CD14-positive monocyte (primary cell): ENCODE measurements around the gene DCP2. TPM values are rescaled to one million over a fixed set of nuclear protein-coding genes. Genes with fewer than 3 reads are reported as not detected.
"Not testable (repeated sequence)": the region's sequence is repeated elsewhere in the genome, so short reads cannot be mapped to it uniquely, and the experiment has no call there.

Source experiments
- DNase-seq, 3 donors: peaks; one replicate each; pipeline ENCODE4 v3.0.0-alpha.2; 2011 to 2022
- H2AFZ ChIP-seq: 2 replicates; pipeline ENCODE4 v1.6.0; 2012; ENCODE audit warnings: mild to moderate bottlenecking, low read depth, low read length, inconsistent platforms; ENCODE audit not compliant: insufficient read depth, poor library complexity, severe bottlenecking
- H3K27ac ChIP-seq, 2 donors: 1 replicate in 1 of 2; 2 replicates in 1 of 2; pipeline ENCODE4 v1.5.1; 2012 to 2013; ENCODE audit warnings: low read length in 2 of 2, control low read depth in 1 of 2, inconsistent platforms in 1 of 2, low read depth in 1 of 2, mild to moderate bottlenecking in 1 of 2
- H3K27me3 ChIP-seq, 2 donors: one replicate each; pipeline versions ENCODE4 v1.6.0 to v1.6.1; 2011 to 2013; ENCODE audit warnings: low read length in 2 of 2; ENCODE audit not compliant: control insufficient read depth in 2 of 2, insufficient read depth in 2 of 2
- H3K36me3 ChIP-seq, 2 donors: replicated peaks in 1 of 2; 1 replicate in 1 of 2; 2 replicates in 1 of 2; pipeline versions ENCODE4 v1.5.1 to v1.6.1; 2012 to 2013; ENCODE audit warnings: low read length in 2 of 2, control low read depth in 1 of 2, inconsistent platforms in 1 of 2, mild to moderate bottlenecking in 1 of 2; ENCODE audit not compliant: insufficient read depth in 2 of 2, control insufficient read depth in 1 of 2
- H3K4me1 ChIP-seq, 2 donors: 1 replicate in 1 of 2; 2 replicates in 1 of 2; pipeline versions ENCODE4 v1.5.1 to v1.6.1; 2012 to 2013; ENCODE audit warnings: low read length in 2 of 2, control low read depth in 1 of 2, inconsistent platforms in 1 of 2, mild to moderate bottlenecking in 1 of 2, moderate library complexity in 1 of 2; ENCODE audit not compliant: insufficient read depth in 2 of 2, control insufficient read depth in 1 of 2
- H3K4me2 ChIP-seq: replicated peaks from 2 replicates; pipeline ENCODE3; 2012; ENCODE audit warnings: low read length, moderate library complexity, mild to moderate bottlenecking; ENCODE audit not compliant: poor library complexity, severe bottlenecking; ENCODE audit errors: extremely low read depth
- H3K4me3 ChIP-seq, 3 experiments: fragments of 200-600 bp in 1 of 3; sonication (generic) in 1 of 3; replicated peaks in 1 of 3; 1 replicate in 2 of 3; 2 replicates in 1 of 3; pipeline ENCODE4 v1.5.1; 2011 to 2013; ENCODE audit warnings: low read length in 3 of 3, mild to moderate bottlenecking in 3 of 3, control low read depth in 2 of 3, low read depth in 2 of 3, inconsistent platforms in 1 of 3, moderate library complexity in 1 of 3
- H3K79me2 ChIP-seq: 2 replicates; pipeline ENCODE4 v1.6.0; 2012; ENCODE audit warnings: mild to moderate bottlenecking, control low read depth, inconsistent platforms, low read length, moderate library complexity; ENCODE audit not compliant: insufficient read depth
- H3K9ac ChIP-seq: 2 replicates; pipeline ENCODE4 v1.6.0; 2017; ENCODE audit warnings: low read length, mild to moderate bottlenecking; ENCODE audit not compliant: insufficient read depth, poor library complexity, severe bottlenecking
- H3K9me3 ChIP-seq, 2 donors: replicated peaks in 1 of 2; 1 replicate in 1 of 2; 2 replicates in 1 of 2; pipeline versions ENCODE4 v1.5.1 to v1.6.1; 2012 to 2013; ENCODE audit warnings: low read length in 2 of 2, control low read depth in 1 of 2; ENCODE audit not compliant: control insufficient read depth in 1 of 2, insufficient read depth in 1 of 2
- H4K20me1 ChIP-seq: 2 replicates; pipeline ENCODE4 v1.6.0; 2012; ENCODE audit warnings: mild to moderate bottlenecking, low read length, control low read depth, moderate library complexity; ENCODE audit not compliant: insufficient read depth
- H3K27ac Mint-ChIP-seq, 7 donors: one replicate each; pipeline ENCODE4 v1.8.0; 2020; ENCODE audit warnings: mild to moderate bottlenecking in 7 of 7, mixed read lengths in 7 of 7, moderate library complexity in 6 of 7, inconsistent platforms in 2 of 7
- H3K27me3 Mint-ChIP-seq, 3 donors: one replicate each; pipeline ENCODE4 v1.8.0; 2021 to 2022; ENCODE audit warnings: low read depth in 3 of 3, mild to moderate bottlenecking in 3 of 3, mixed read lengths in 3 of 3, moderate library complexity in 3 of 3, inconsistent platforms in 1 of 3
- H3K36me3 Mint-ChIP-seq, 2 donors: one replicate each; pipeline ENCODE4 v1.8.0; 2020; ENCODE audit warnings: mixed read lengths in 2 of 2, inconsistent platforms in 1 of 2, mild to moderate bottlenecking in 1 of 2
- H3K4me1 Mint-ChIP-seq: one replicate; pipeline ENCODE4 v1.8.0; 2020; ENCODE audit warnings: mild to moderate bottlenecking, mixed read lengths
- H3K4me3 Mint-ChIP-seq, 2 donors: one replicate each; pipeline ENCODE4 v1.8.0; 2020; ENCODE audit warnings: mild to moderate bottlenecking in 2 of 2, mixed read lengths in 2 of 2, moderate library complexity in 1 of 2
- H3K9me3 Mint-ChIP-seq, 7 donors: one replicate each; pipeline ENCODE4 v1.8.0; 2020 to 2022; ENCODE audit warnings: mixed read lengths in 7 of 7, mild to moderate bottlenecking in 6 of 7, moderate library complexity in 6 of 7, inconsistent platforms in 2 of 7
- CTCF ChIP-seq: fragments of 200-600 bp; IDR thresholded peaks from one replicate; pipeline ENCODE4 v1.8.0; 2022; ENCODE audit warnings: antibody characterized with exemption, mild to moderate bottlenecking
- WGBS: methylation state at CpG from one replicate; pipeline ENCODE4 v1.1.5; 2013; ENCODE audit warnings: missing lambda C conversion rate; ENCODE audit not compliant: insufficient coverage; 5-methylcytosine and 5-hydroxymethylcytosine counted together
- intact Hi-C, 2 donors: fragments of 100-400 bp; cut with micrococcal nuclease; formaldehyde crosslinking; loops; one replicate each; pipeline versions ENCODE4 v1.15.0 to v1.15.1; 2023
- polyA plus RNA-seq, 3 donors: library from polyadenylated mRNA; depleted of rRNA in 1 of 3; unstranded in 2 of 3; stranded (reverse) in 1 of 3; fragments of 300-500 nt in 2 of 3; fragments of >200 nt in 1 of 3; fragmentation: Illumina TruSeq in 2 of 3; gene quantifications; 1 replicate in 2 of 3; 2 replicates in 1 of 3; pipeline ENCODE4 v1.2.3, GENCODE V29; 2012 to 2021

DCP2 gene
- polyA plus RNA-seq, 3 donors, result 24.0 to 62.2 (median 58.9) TPM

GRCh38 chr5:112960315-112960714 lies 16.3 kb upstream of the DCP2 start:
- Mint-ChIP-seq H3K4me1 (peaks cover 43% of the 10 kb centered on the region), H3K27ac (no peak overlapping the region), H3K4me3 (no peak overlapping the region), H3K9me3 (no peaks in the 10 kb centered on the region), H3K36me3 (no peaks in the 10 kb centered on the region), H3K27me3 (peaks cover 0 to 5% (median 3%) of the 10 kb centered on the region in 3 donors)
- Histone ChIP-seq H3K4me1 (peaks cover 30 to 43% of the 10 kb centered on the region in 2 donors), H3K27ac (no peak overlapping the region), H3K4me2 (no peak overlapping the region), H3K9me3 (no peaks in the 10 kb centered on the region), H3K36me3 (no peaks in the 10 kb centered on the region), H3K79me2 (no peaks in the 10 kb centered on the region), H3K4me3 (no peak overlapping the region), H3K27me3 (peaks cover 0 to 2% of the 10 kb centered on the region in 2 donors), H3K9ac (no peak overlapping the region), H2AFZ (no peak overlapping the region), H4K20me1 (no peaks in the 10 kb centered on the region)
- WGBS, result no CpG with 5 or more reads among the region's 1 CpG
- TF ChIP-seq CTCF, result no peak
- no peak for DNase-seq
- intact Hi-C loops, result loop anchor here in 1 of 2 donors (5.0 kb wide), 1 partner anchor 38 kb away; the partner anchor contains the start of gene REEP5

- H3K9me3 Mint-ChIP-seq, result no peaks in the 10 kb centered on the region
- intact Hi-C loops, result loop anchor here in 1 of 2 donors (5.0 kb wide), 1 partner anchor 39 kb away; the partner anchor contains the start of gene REEP5
- Histone ChIP-seq H3K4me1 (peaks cover 30 to 43% of the 10 kb centered on the region in 2 donors), H3K27ac (no peak overlapping the region), H3K36me3 (no peaks in the 10 kb centered on the region), H3K9ac (no peak overlapping the region), H3K27me3 (peaks cover 0 to 2% of the 10 kb centered on the region in 2 donors), H3K9me3 (no peaks in the 10 kb centered on the region), H3K4me3 (no peak overlapping the region), H2AFZ (peak overlapping the region; percentile 25), H4K20me1 (no peaks in the 10 kb centered on the region), H3K79me2 (no peaks in the 10 kb centered on the region), H3K4me2 (no peak overlapping the region)
- peaks cover 43% of the 10 kb centered on the region for H3K4me1 Mint-ChIP-seq
- no peaks in the 10 kb centered on the region for H3K36me3 Mint-ChIP-seq
- DNase-seq, result peak in 1 of 3 donors; percentile 13
- H3K27me3 Mint-ChIP-seq, result peaks cover 0 to 5% (median 3%) of the 10 kb centered on the region in 3 donors
- TF ChIP-seq CTCF, result no peak
- peak overlapping the region in 4 of 7 donors; percentile 2 to 50 (median 30) for H3K27ac Mint-ChIP-seq
- H3K4me3 Mint-ChIP-seq, result no peak overlapping the region
- WGBS, result 65% methylated on average over 4 of the region's 6 CpGs
These were observed 15.6 kb upstream of the DCP2 start for GRCh38 chr5:112960863-112961504.

- peak overlapping the region; percentile 75 to 96 (median 92) for H3K27ac Mint-ChIP-seq
- peaks cover 39% of the 10 kb centered on the region for H3K4me1 Mint-ChIP-seq
- Histone ChIP-seq H3K27ac (peak overlapping the region; percentile 61 to 66), H3K4me1 (peaks cover 27 to 36% of the 10 kb centered on the region in 2 donors)
- not testable (repeated sequence) for H3K79me2 ChIP-seq, H2AFZ ChIP-seq, H3K9ac ChIP-seq, H3K4me3 ChIP-seq, H3K27me3 ChIP-seq, DNase-seq, H3K4me3 Mint-ChIP-seq, H3K4me2 ChIP-seq, H3K36me3 Mint-ChIP-seq, H4K20me1 ChIP-seq, H3K27me3 Mint-ChIP-seq, H3K36me3 ChIP-seq, H3K9me3 Mint-ChIP-seq, H3K9me3 ChIP-seq
- WGBS, result no CpG with 5 or more reads among the region's 3 CpGs
- intact Hi-C loops, result loop anchor here in 1 of 2 donors (5.0 kb wide), 1 partner anchor 41 kb away; the partner anchor contains the start of gene REEP5
These were observed 13.2 kb upstream of the DCP2 start for GRCh38 chr5:112963374-112963733.
